ENCODE data around the gene GATAD1.
"Not testable (repeated sequence)": the region's sequence is repeated elsewhere in the genome, so short reads cannot be mapped to it uniquely, and the experiment has no call there.

The GATAD1 gene

GRCh38 chr7:92442720-92443119, 4.6 kb upstream of the GATAD1 start:
- not testable (repeated sequence) for H3K9ac ChIP-seq (ENCODE audit: low read depth, low read length); H3K27me3 ChIP-seq (ENCODE audit: control insufficient read depth, insufficient read depth, low read length); H3K4me3 ChIP-seq (ENCODE audit: low read depth, low read length); H3K4me1 ChIP-seq (ENCODE audit: control insufficient read depth, insufficient read depth, low read length); H3K9me3 ChIP-seq (ENCODE audit: control insufficient read depth, insufficient read depth, low read length); H3K36me3 ChIP-seq (ENCODE audit: control insufficient read depth, insufficient read depth, low read length)

GRCh38 chr7:92446869-92447344, 375 bp upstream of the GATAD1 start:
- Histone ChIP-seq H3K27me3 (ENCODE audit: control insufficient read depth, insufficient read depth, low read length) (no peaks in the 10 kb centered on the region), H3K4me3 (ENCODE audit: low read depth, low read length) (peak overlapping the region; percentile 72), H3K9me3 (ENCODE audit: control insufficient read depth, insufficient read depth, low read length) (no peaks in the 10 kb centered on the region), H3K4me1 (ENCODE audit: control insufficient read depth, insufficient read depth, low read length) (no peaks in the 10 kb centered on the region), H3K36me3 (ENCODE audit: control insufficient read depth, insufficient read depth, low read length) (peaks cover 10% of the 10 kb centered on the region), H3K9ac (ENCODE audit: low read depth, low read length) (peak overlapping the region; percentile 41)

GRCh38 chr7:92448205-92448747, 994 bp downstream of the GATAD1 start:
- no peaks in the 10 kb centered on the region for H3K9me3 ChIP-seq (ENCODE audit: control insufficient read depth, insufficient read depth, low read length)
- H3K36me3 ChIP-seq (ENCODE audit: control insufficient read depth, insufficient read depth, low read length), result peaks cover 10% of the 10 kb centered on the region
- H3K27me3 ChIP-seq (ENCODE audit: control insufficient read depth, insufficient read depth, low read length), result no peaks in the 10 kb centered on the region
- H3K4me3 ChIP-seq (ENCODE audit: low read depth, low read length), result peak overlapping the region; percentile 72
- peak overlapping the region; percentile 96 for H3K9ac ChIP-seq (ENCODE audit: low read depth, low read length)
- no peaks in the 10 kb centered on the region for H3K4me1 ChIP-seq (ENCODE audit: control insufficient read depth, insufficient read depth, low read length)

GRCh38 chr7:92451645-92452044, 4.4 kb downstream of the GATAD1 start:
- no peaks in the 10 kb centered on the region for H3K27me3 ChIP-seq (ENCODE audit: control insufficient read depth, insufficient read depth, low read length)
- no peaks in the 10 kb centered on the region for H3K9me3 ChIP-seq (ENCODE audit: control insufficient read depth, insufficient read depth, low read length)
- no peak overlapping the region for H3K4me3 ChIP-seq (ENCODE audit: low read depth, low read length)
- no peaks in the 10 kb centered on the region for H3K4me1 ChIP-seq (ENCODE audit: control insufficient read depth, insufficient read depth, low read length)
- H3K36me3 ChIP-seq (ENCODE audit: control insufficient read depth, insufficient read depth, low read length), result peaks cover 22% of the 10 kb centered on the region
- no peak overlapping the region for H3K9ac ChIP-seq (ENCODE audit: low read depth, low read length)

- Histone ChIP-seq H3K36me3 (ENCODE audit: control insufficient read depth, insufficient read depth, low read length) (peaks cover 17% of the 10 kb centered on the region), H3K9ac (ENCODE audit: low read depth, low read length) (no peak overlapping the region), H3K4me3 (ENCODE audit: low read depth, low read length) (no peak overlapping the region), H3K4me1 (ENCODE audit: control insufficient read depth, insufficient read depth, low read length) (no peaks in the 10 kb centered on the region), H3K9me3 (ENCODE audit: control insufficient read depth, insufficient read depth, low read length) (no peaks in the 10 kb centered on the region), H3K27me3 (ENCODE audit: control insufficient read depth, insufficient read depth, low read length) (no peaks in the 10 kb centered on the region)
Measured at GRCh38 chr7:92456236-92456635, 9.0 kb downstream of the GATAD1 start.

GRCh38 chr7:92460109-92460508, 12.8 kb downstream of the GATAD1 start:
- Histone ChIP-seq H3K4me1 (ENCODE audit: control insufficient read depth, insufficient read depth, low read length) (no peaks in the 10 kb centered on the region), H3K27me3 (ENCODE audit: control insufficient read depth, insufficient read depth, low read length) (no peaks in the 10 kb centered on the region), H3K9ac (ENCODE audit: low read depth, low read length) (no peak overlapping the region), H3K9me3 (ENCODE audit: control insufficient read depth, insufficient read depth, low read length) (no peaks in the 10 kb centered on the region), H3K36me3 (ENCODE audit: control insufficient read depth, insufficient read depth, low read length) (peaks cover 6% of the 10 kb centered on the region), H3K4me3 (ENCODE audit: low read depth, low read length) (no peak overlapping the region)

GRCh38 chr7:92460510-92460909, 13.2 kb downstream of the GATAD1 start:
- H3K9me3 ChIP-seq (ENCODE audit: control insufficient read depth, insufficient read depth, low read length), result no peaks in the 10 kb centered on the region
- H3K9ac ChIP-seq (ENCODE audit: low read depth, low read length), result no peak overlapping the region
- H3K27me3 ChIP-seq (ENCODE audit: control insufficient read depth, insufficient read depth, low read length), result no peaks in the 10 kb centered on the region
- H3K4me3 ChIP-seq (ENCODE audit: low read depth, low read length), result no peak overlapping the region
- peaks cover 6% of the 10 kb centered on the region for H3K36me3 ChIP-seq (ENCODE audit: control insufficient read depth, insufficient read depth, low read length)
- no peaks in the 10 kb centered on the region for H3K4me1 ChIP-seq (ENCODE audit: control insufficient read depth, insufficient read depth, low read length)

- no peaks in the 10 kb centered on the region for H3K27me3 ChIP-seq (ENCODE audit: control insufficient read depth, insufficient read depth, low read length)
- no peaks in the 10 kb centered on the region for H3K9me3 ChIP-seq (ENCODE audit: control insufficient read depth, insufficient read depth, low read length)
- H3K4me3 ChIP-seq (ENCODE audit: low read depth, low read length), result no peak overlapping the region
- no peaks in the 10 kb centered on the region for H3K4me1 ChIP-seq (ENCODE audit: control insufficient read depth, insufficient read depth, low read length)
- no peak overlapping the region for H3K9ac ChIP-seq (ENCODE audit: low read depth, low read length)
- H3K36me3 ChIP-seq (ENCODE audit: control insufficient read depth, insufficient read depth, low read length), result peaks cover 2% of the 10 kb centered on the region
Measured at GRCh38 chr7:92461027-92462003, 14.0 kb downstream of the GATAD1 start.

- Histone ChIP-seq H3K9ac (ENCODE audit: low read depth, low read length) (no peak overlapping the region), H3K36me3 (ENCODE audit: control insufficient read depth, insufficient read depth, low read length) (no peaks in the 10 kb centered on the region), H3K9me3 (ENCODE audit: control insufficient read depth, insufficient read depth, low read length) (no peaks in the 10 kb centered on the region), H3K4me1 (ENCODE audit: control insufficient read depth, insufficient read depth, low read length) (no peaks in the 10 kb centered on the region), H3K4me3 (ENCODE audit: low read depth, low read length) (no peak overlapping the region), H3K27me3 (ENCODE audit: control insufficient read depth, insufficient read depth, low read length) (no peaks in the 10 kb centered on the region)
Measured at GRCh38 chr7:92462560-92462959, 15.3 kb downstream of the GATAD1 start.

GRCh38 chr7:92464515-92464914, 17.2 kb downstream of the GATAD1 start:
- H3K4me3 ChIP-seq (ENCODE audit: low read depth, low read length), result no peak overlapping the region

GRCh38 chr7:92466682-92467081, 19.4 kb downstream of the GATAD1 start:
- H3K9ac ChIP-seq (ENCODE audit: low read depth, low read length), result no peak overlapping the region
- H3K9me3 ChIP-seq (ENCODE audit: control insufficient read depth, insufficient read depth, low read length), result no peaks in the 10 kb centered on the region
- H3K36me3 ChIP-seq (ENCODE audit: control insufficient read depth, insufficient read depth, low read length), result no peaks in the 10 kb centered on the region
- H3K27me3 ChIP-seq (ENCODE audit: control insufficient read depth, insufficient read depth, low read length), result no peaks in the 10 kb centered on the region
- no peak overlapping the region for H3K4me3 ChIP-seq (ENCODE audit: low read depth, low read length)
- no peaks in the 10 kb centered on the region for H3K4me1 ChIP-seq (ENCODE audit: control insufficient read depth, insufficient read depth, low read length)

More at GRCh38 chr7:92464515-92464914, 17.2 kb downstream of the GATAD1 start:
- Histone ChIP-seq H3K4me1 (ENCODE audit: control insufficient read depth, insufficient read depth, low read length) (no peaks in the 10 kb centered on the region), H3K36me3 (ENCODE audit: control insufficient read depth, insufficient read depth, low read length) (no peaks in the 10 kb centered on the region), H3K9ac (ENCODE audit: low read depth, low read length) (no peak overlapping the region), H3K9me3 (ENCODE audit: control insufficient read depth, insufficient read depth, low read length) (no peaks in the 10 kb centered on the region), H3K27me3 (ENCODE audit: control insufficient read depth, insufficient read depth, low read length) (no peaks in the 10 kb centered on the region)

GRCh38 chr7:92468589-92468988, 21.3 kb downstream of the GATAD1 start:
- H3K4me1 ChIP-seq (ENCODE audit: control insufficient read depth, insufficient read depth, low read length); H3K4me3 ChIP-seq (ENCODE audit: low read depth, low read length); H3K36me3 ChIP-seq (ENCODE audit: control insufficient read depth, insufficient read depth, low read length); H3K9me3 ChIP-seq (ENCODE audit: control insufficient read depth, insufficient read depth, low read length); H3K27me3 ChIP-seq (ENCODE audit: control insufficient read depth, insufficient read depth, low read length); H3K9ac ChIP-seq (ENCODE audit: low read depth, low read length): not testable (repeated sequence)

All from iPS-15b (cell line).